IPS-18a (cell line): ENCODE data around the gene ZNF366.

Experiments
- H3K27ac ChIP-seq: one replicate; pipeline ENCODE4 v1.5.1; 2013; ENCODE audit warnings: low read length
- H3K27me3 ChIP-seq: one replicate; pipeline ENCODE4 v1.6.1; 2013; ENCODE audit warnings: mild to moderate bottlenecking, low read length; ENCODE audit not compliant: control insufficient read depth, insufficient read depth
- H3K36me3 ChIP-seq: one replicate; pipeline ENCODE4 v1.6.1; 2013; ENCODE audit warnings: low read depth, low read length; ENCODE audit not compliant: control insufficient read depth
- H3K4me1 ChIP-seq: one replicate; pipeline ENCODE4 v1.6.1; 2013; ENCODE audit warnings: low read depth, low read length; ENCODE audit not compliant: control insufficient read depth
- H3K4me3 ChIP-seq: one replicate; pipeline ENCODE4 v1.5.1; 2013; ENCODE audit warnings: low read length
- H3K9ac ChIP-seq: one replicate; pipeline ENCODE4 v1.6.1; 2013; ENCODE audit warnings: mild to moderate bottlenecking, low read length, moderate library complexity
- H3K9me3 ChIP-seq: one replicate; pipeline ENCODE4 v1.6.1; 2013; ENCODE audit warnings: low read depth, low read length; ENCODE audit not compliant: control insufficient read depth

ZNF366 gene

DNA sequence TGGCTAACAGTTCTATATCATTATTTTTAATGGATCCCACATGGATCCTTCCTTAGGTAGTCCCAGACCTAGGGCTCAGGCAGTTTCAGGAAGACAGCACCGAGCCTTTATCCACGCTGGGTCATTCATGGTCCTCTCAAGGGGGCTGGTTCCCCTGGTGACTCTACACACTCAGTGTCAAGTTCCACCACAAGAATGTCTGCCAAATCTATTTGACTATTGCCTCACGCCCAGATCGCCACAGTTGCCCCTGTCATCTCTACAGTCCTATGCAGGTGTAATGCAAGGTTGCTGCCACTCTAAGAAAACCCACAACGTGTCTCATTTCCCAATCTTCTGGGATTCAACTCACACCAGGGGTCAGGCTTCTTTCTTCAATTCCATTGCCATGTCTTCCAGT, 8.0 kb upstream of the ZNF366 start:
- no peaks in the 10 kb centered on the region for H3K4me1 ChIP-seq
- H3K36me3 ChIP-seq: no peaks in the 10 kb centered on the region
- H3K27me3 ChIP-seq: no peaks in the 10 kb centered on the region
- H3K9me3 ChIP-seq: no peaks in the 10 kb centered on the region
- no peak overlapping the region for H3K27ac ChIP-seq
- no peak overlapping the region for H3K9ac ChIP-seq
- H3K4me3 ChIP-seq: no peak overlapping the region

DNA sequence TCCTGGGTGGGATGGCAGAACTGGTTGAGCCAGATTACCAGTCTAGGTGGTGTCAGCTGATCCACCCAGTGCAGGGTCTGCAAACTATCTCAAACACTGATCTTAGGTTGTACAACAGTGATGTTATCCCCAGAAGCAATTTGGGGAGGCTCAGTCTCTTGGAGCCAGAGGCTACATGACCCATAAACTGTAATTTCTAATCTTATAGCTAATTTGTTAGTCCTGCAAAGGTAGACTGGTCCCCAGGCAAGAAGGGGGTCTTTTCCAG, 5.3 kb upstream of the ZNF366 start:
- no peaks in the 10 kb centered on the region for H3K9me3 ChIP-seq
- H3K4me3 ChIP-seq: no peak overlapping the region
- H3K27me3 ChIP-seq: no peaks in the 10 kb centered on the region
- no peak overlapping the region for H3K27ac ChIP-seq
- no peak overlapping the region for H3K9ac ChIP-seq
- no peaks in the 10 kb centered on the region for H3K36me3 ChIP-seq
- no peaks in the 10 kb centered on the region for H3K4me1 ChIP-seq

DNA sequence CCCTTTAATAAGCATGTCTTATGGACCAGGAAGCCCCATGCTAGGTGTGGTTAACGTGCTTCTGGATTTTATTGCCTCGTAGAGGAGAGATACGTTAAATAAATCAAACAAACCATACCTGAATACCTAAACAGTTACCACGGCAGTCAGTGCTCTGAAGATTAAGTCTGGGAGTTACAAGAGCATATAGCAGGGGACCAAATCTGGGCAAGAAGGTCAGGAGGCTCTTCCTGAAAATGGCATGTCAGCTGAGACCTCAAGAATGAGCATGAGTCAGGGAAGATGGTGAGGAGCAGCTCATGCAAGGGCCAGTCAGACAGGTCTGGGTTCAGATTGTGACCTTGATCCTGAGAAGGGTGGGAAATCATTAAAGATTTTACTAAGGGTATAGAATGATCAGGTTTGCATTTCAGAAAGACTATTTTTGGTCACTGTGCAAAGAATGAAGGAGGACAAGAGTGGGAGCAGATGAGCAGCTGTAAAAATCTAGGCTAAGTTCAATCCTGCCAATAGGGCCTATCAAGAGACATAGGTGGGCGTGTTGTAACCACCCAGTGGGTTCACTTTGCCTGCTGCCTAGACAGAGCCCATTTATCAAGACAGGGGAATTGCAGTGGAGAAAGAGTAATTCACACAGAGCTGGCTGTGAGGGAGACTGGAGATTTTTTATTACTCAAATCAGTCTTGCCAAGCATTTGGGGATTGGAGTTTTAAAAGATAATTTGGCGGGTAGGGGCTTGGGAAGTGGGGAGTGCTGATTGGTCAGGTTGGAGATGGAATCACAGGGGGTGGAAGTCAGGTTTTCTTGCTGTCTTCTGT, 4.8 kb upstream of the ZNF366 start:
- H3K4me3 ChIP-seq: no peak overlapping the region

GRCh38 chr5:72511366-72511765, 4.2 kb upstream of the ZNF366 start:
- H3K9me3 ChIP-seq: no peaks in the 10 kb centered on the region
- no peak overlapping the region for H3K27ac ChIP-seq
- H3K36me3 ChIP-seq: no peaks in the 10 kb centered on the region
- H3K4me3 ChIP-seq: no peak overlapping the region
- H3K9ac ChIP-seq: no peak overlapping the region
- H3K4me1 ChIP-seq: no peaks in the 10 kb centered on the region
- H3K27me3 ChIP-seq: no peaks in the 10 kb centered on the region

More for the DNA sequence above, 4.8 kb upstream of the ZNF366 start:
- Histone ChIP-seq H3K36me3 (no peaks in the 10 kb centered on the region), H3K4me1 (no peaks in the 10 kb centered on the region), H3K9me3 (no peaks in the 10 kb centered on the region), H3K27ac (no peak overlapping the region), H3K9ac (no peak overlapping the region), H3K27me3 (no peaks in the 10 kb centered on the region)

DNA sequence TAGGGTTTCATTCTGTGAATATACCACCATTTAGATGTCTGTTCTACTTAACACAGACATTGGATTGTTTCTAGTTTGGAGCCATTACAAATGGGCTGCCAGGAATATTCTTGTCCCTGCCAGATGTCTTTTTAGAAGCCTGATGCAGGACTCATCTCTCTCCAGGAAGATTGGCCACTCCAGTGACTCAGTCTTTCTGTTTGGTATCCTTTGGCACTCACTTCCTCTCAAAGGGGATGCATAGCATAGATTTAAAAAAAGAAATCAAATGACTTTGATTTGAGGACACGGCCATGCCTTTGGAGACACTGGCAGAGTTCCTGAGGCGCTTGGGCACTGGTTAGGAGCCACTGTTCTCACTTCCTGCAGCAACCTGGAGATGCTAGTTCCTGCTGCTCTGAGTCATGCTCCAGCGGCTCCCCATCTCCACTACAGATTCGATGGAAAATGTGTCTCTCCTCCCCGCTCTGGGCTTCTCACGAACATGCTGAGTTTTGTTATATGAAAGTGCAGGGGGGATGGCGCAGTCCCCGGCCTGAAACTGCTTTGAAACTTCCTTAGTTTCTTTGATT, 3.5 kb upstream of the ZNF366 start:
- Histone ChIP-seq H3K27ac (no peak overlapping the region), H3K9ac (no peak overlapping the region), H3K4me3 (no peak overlapping the region), H3K4me1 (peaks cover under 1% of the 10 kb centered on the region), H3K36me3 (no peaks in the 10 kb centered on the region), H3K9me3 (no peaks in the 10 kb centered on the region), H3K27me3 (no peaks in the 10 kb centered on the region)

- Histone ChIP-seq H3K9me3 (no peaks in the 10 kb centered on the region), H3K4me1 (peaks cover 6% of the 10 kb centered on the region), H3K4me3 (no peak overlapping the region), H3K27me3 (no peaks in the 10 kb centered on the region), H3K27ac (no peak overlapping the region), H3K36me3 (no peaks in the 10 kb centered on the region), H3K9ac (no peak overlapping the region)
Measured at GRCh38 chr5:72509401-72509800, 2.2 kb upstream of the ZNF366 start.

DNA sequence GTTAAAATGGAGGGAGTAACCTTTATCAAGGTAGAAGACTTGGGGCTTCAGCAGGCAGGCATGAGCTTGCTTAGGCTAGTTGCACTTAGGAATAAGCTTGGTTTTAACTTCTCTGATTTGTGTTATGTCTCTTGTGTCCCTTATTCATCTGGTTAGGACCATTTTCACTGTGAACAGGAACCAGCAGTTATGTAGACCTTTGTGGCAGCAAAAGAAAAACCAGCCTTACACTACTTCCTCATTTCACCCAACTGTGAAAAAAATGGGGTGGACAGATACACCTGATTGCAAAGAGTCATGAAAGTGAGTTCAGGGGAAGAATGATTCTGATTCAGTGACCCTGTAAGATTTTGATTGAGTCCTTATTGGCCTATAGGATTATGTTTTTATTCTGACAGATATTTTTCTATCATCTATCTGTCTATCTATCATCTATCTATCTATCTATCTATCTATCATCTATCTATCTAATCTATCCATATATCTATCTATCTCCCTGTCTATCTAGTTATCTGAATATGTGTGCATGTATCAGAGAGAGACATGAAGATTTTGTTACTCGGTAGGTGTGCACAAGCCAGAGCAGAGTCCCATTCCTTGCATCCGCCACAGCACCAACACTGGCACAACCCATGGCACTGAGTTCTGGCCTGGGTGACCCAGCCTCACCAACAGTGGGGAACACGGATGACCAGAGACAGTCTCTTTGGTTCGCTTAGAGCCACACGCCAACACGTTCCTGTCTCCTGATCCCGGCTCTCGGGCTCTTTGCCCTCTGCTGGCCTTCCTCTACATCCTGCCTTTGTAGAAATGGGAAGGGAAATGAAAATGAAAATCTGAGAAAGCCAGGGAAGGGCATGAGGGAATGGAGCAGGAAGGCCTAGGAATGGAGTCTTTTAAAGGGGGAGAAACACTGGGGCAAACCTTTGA, 1.3 kb upstream of the ZNF366 start:
- H3K36me3 ChIP-seq: no peaks in the 10 kb centered on the region
- no peaks in the 10 kb centered on the region for H3K27me3 ChIP-seq
- no peak overlapping the region for H3K27ac ChIP-seq
- no peaks in the 10 kb centered on the region for H3K9me3 ChIP-seq
- peaks cover 6% of the 10 kb centered on the region for H3K4me1 ChIP-seq
- H3K9ac ChIP-seq: no peak overlapping the region
- no peak overlapping the region for H3K4me3 ChIP-seq

DNA sequence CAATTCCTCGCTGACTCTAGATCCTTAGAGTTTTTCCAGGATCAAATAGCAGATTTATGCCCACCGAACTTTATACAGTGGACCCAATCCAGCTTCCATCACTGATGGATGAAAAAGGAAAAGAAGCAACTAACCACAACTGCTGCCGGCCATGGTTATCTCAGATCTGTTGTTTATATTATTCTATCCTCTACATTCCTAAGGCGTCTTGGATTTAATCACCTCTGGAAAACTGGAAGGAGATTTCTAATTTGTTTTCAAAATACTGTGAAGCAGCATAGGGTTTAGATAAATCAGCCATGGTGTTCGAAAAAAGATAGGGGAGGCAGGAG, 663 bp upstream of the ZNF366 start:
- H3K36me3 ChIP-seq: no peaks in the 10 kb centered on the region
- H3K27ac ChIP-seq: no peak overlapping the region
- H3K9ac ChIP-seq: no peak overlapping the region
- H3K27me3 ChIP-seq: no peaks in the 10 kb centered on the region
- no peak overlapping the region for H3K4me3 ChIP-seq
- peaks cover 6% of the 10 kb centered on the region for H3K4me1 ChIP-seq
- no peaks in the 10 kb centered on the region for H3K9me3 ChIP-seq

DNA sequence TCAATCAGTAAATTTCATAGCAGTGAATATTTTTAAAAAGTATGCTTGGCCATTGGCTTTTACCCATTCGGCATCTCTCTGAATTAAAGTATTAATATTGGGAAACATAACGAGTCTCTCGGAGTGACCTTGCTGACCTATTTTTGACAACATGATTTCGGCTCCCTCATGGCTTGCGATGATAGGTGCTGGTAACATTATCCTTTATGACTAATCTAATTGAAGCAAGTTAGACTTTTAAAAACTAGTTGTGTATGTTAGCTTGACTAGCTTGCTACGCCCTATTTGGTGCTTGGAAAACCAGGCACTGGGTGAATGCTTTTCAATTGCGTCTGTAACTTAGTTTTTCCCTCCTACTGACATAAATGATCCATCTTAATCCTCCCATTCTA, 1.1 kb downstream of the ZNF366 start:
- Histone ChIP-seq H3K9me3 (no peaks in the 10 kb centered on the region), H3K27ac (no peak overlapping the region), H3K4me1 (peaks cover 10% of the 10 kb centered on the region), H3K36me3 (no peaks in the 10 kb centered on the region), H3K27me3 (no peaks in the 10 kb centered on the region), H3K9ac (no peak overlapping the region), H3K4me3 (no peak overlapping the region)

DNA sequence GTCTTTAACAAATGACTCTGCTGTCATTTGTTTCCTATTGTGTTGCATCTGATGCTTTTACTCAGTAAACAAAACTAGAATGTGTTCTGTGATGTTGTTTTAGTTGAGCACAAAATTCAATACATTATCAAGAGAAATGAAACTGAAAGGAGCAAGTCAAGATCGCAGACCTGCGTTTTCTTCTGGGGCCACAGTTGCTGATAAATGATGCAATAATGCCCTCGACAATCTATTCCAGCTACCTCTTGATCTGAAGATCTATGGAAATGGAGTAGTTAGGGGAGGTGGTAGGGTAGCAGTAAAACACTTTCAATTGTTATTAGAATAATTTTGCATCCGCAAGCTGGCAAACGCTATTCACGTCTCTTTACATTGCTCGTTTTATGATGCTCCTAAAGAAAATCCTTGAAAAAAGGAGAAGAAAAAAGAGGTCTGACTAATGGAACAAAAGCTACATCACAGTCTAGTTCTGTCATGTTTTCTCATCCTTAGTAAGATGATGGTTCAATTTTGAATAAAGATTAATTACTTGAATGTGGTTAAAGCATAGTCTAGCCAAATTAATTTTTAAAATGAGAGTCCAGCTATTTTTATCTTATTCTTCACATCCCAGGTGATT, 1.6 kb downstream of the ZNF366 start:
- Histone ChIP-seq H3K9me3 (no peaks in the 10 kb centered on the region), H3K4me3 (no peak overlapping the region), H3K4me1 (peaks cover 10% of the 10 kb centered on the region), H3K36me3 (no peaks in the 10 kb centered on the region), H3K27me3 (no peaks in the 10 kb centered on the region), H3K27ac (no peak overlapping the region), H3K9ac (no peak overlapping the region)

DNA sequence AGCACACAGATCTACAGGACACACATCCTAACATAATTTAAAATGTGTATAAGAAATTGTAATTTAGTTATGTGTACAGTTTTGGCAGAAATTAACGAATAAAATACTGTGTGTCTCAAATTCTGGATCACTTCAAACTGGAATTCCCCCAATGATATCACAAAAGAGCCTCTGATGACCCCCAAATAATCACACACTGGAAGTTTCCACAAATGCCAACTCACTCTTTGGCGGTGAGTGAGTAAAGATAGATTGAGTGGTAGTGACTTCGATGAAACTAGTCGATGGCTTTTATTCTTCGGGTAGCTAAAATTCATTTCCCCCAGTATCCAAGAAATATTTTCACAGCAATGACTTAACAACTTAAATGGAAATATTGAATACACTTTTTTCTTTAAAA, 2.2 kb downstream of the ZNF366 start:
- Histone ChIP-seq H3K9ac (no peak overlapping the region), H3K4me3 (no peak overlapping the region), H3K27me3 (no peaks in the 10 kb centered on the region), H3K36me3 (no peaks in the 10 kb centered on the region), H3K9me3 (no peaks in the 10 kb centered on the region), H3K4me1 (peaks cover 10% of the 10 kb centered on the region), H3K27ac (no peak overlapping the region)
